Stimulated activated naive B cell treated with anti-CD40 and anti-IgM and Interleukin-4, amounts not matched to agents 10 μg/mL and 1 μg/mL and 100 μg/mL, for 72 hours (primary cell): ENCODE data around the gene SORCS2.

ENCODE experiments used
- ATAC-seq, 2 donors: fragments of 150-1000 bp; cut with Tn5 transposase; replicated peaks; 2 replicates each; pipeline ENCODE4 v1.10.0; 2021; ENCODE audit warnings: moderate library complexity in 1 of 2
- DNase-seq: peaks from one replicate; pipeline ENCODE4 v3.0.0; 2021
- H3K27ac Mint-ChIP-seq: one replicate; pipeline ENCODE4 v1.8.0; 2022; ENCODE audit warnings: mild to moderate bottlenecking, mixed read lengths
- H3K27me3 Mint-ChIP-seq, 2 donors: one replicate each; pipeline ENCODE4 v1.8.0; 2022; ENCODE audit warnings: mixed read lengths in 2 of 2
- H3K36me3 Mint-ChIP-seq, 2 donors: one replicate each; pipeline ENCODE4 v1.8.0; 2022; ENCODE audit warnings: mixed read lengths in 2 of 2, mild to moderate bottlenecking in 1 of 2
- H3K4me1 Mint-ChIP-seq, 2 donors: one replicate each; pipeline ENCODE4 v1.8.0; 2022; ENCODE audit warnings: mixed read lengths in 2 of 2, mild to moderate bottlenecking in 1 of 2
- H3K4me3 Mint-ChIP-seq, 2 donors: one replicate each; pipeline ENCODE4 v1.8.0; 2022; ENCODE audit warnings: mild to moderate bottlenecking in 2 of 2, mixed read lengths in 2 of 2, moderate library complexity in 1 of 2
- H3K9me3 Mint-ChIP-seq, 2 donors: one replicate each; pipeline ENCODE4 v1.8.0; 2022; ENCODE audit warnings: mixed read lengths in 2 of 2, mild to moderate bottlenecking in 1 of 2

SORCS2 gene

DNA sequence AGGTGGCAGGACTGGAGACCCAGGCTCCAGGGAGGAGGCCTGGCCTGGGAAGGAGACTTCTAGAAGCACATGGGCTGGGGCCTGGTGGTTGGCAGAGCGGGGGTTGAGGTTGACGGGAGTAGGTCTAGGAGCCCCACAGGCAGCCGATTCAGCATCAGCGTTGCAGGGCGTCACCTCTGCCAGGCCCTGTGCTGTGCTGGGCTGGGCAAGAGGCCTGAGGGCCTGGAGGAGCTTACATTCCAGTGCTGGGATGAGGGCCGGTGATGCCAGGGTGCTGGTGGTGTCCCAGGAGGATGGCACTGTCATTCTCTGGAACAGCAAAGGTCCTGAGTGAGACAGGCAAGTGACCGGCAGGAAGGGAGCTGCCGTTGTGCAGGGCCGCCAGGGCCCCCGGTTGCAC lies 76.6 kb downstream of the SORCS2 start:
- Mint-ChIP-seq H3K4me1 (no peaks in the 10 kb centered on the region), H3K27ac (no peak overlapping the region), H3K36me3 (no peaks in the 10 kb centered on the region), H3K27me3 (no peaks in the 10 kb centered on the region), H3K4me3 (no peak overlapping the region), H3K9me3 (no peaks in the 10 kb centered on the region)
- DNase-seq (no peak), ATAC-seq (no peak)

GRCh38 chr4:7270121-7270520 lies 77.8 kb downstream of the SORCS2 start:
- Mint-ChIP-seq H3K27me3 (no peaks in the 10 kb centered on the region), H3K27ac (no peak overlapping the region), H3K36me3 (no peaks in the 10 kb centered on the region), H3K9me3 (peaks cover 0 to 1% of the 10 kb centered on the region in 2 donors), H3K4me3 (no peak overlapping the region), H3K4me1 (no peaks in the 10 kb centered on the region)
- ATAC-seq (no peak), DNase-seq (no peak)

GRCh38 chr4:7272404-7272803 lies 80.1 kb downstream of the SORCS2 start:
- no peak for ATAC-seq
- Mint-ChIP-seq H3K4me1 (no peaks in the 10 kb centered on the region), H3K36me3 (no peaks in the 10 kb centered on the region), H3K4me3 (no peak overlapping the region), H3K9me3 (peaks cover 0 to 1% of the 10 kb centered on the region in 2 donors), H3K27ac (no peak overlapping the region), H3K27me3 (no peaks in the 10 kb centered on the region)
- DNase-seq, result no peak

GRCh38 chr4:7273738-7274297 lies 81.5 kb downstream of the SORCS2 start:
- Mint-ChIP-seq H3K4me1 (no peaks in the 10 kb centered on the region), H3K27ac (no peak overlapping the region), H3K27me3 (no peaks in the 10 kb centered on the region), H3K9me3 (peaks cover 0 to 1% of the 10 kb centered on the region in 2 donors), H3K36me3 (no peaks in the 10 kb centered on the region), H3K4me3 (no peak overlapping the region)
- DNase-seq, result no peak
- ATAC-seq, result no peak

GRCh38 chr4:7275067-7275466 lies 82.7 kb downstream of the SORCS2 start:
- no peak for DNase-seq
- H3K27me3 Mint-ChIP-seq, result no peaks in the 10 kb centered on the region
- no peaks in the 10 kb centered on the region for H3K4me1 Mint-ChIP-seq
- H3K9me3 Mint-ChIP-seq, result peaks cover 0 to 1% of the 10 kb centered on the region in 2 donors
- H3K4me3 Mint-ChIP-seq, result no peak overlapping the region
- no peaks in the 10 kb centered on the region for H3K36me3 Mint-ChIP-seq
- H3K27ac Mint-ChIP-seq, result no peak overlapping the region
- no peak for ATAC-seq

GRCh38 chr4:7275490-7276154 lies 83.3 kb downstream of the SORCS2 start:
- Mint-ChIP-seq H3K4me3 (no peak overlapping the region), H3K4me1 (no peaks in the 10 kb centered on the region), H3K9me3 (peaks cover 0 to 1% of the 10 kb centered on the region in 2 donors), H3K27ac (no peak overlapping the region), H3K36me3 (no peaks in the 10 kb centered on the region), H3K27me3 (no peaks in the 10 kb centered on the region)
- DNase-seq (no peak), ATAC-seq (no peak)

- Mint-ChIP-seq H3K27me3 (peaks cover 0 to 3% of the 10 kb centered on the region in 2 donors), H3K4me3 (no peak overlapping the region), H3K9me3 (peaks cover 0 to 1% of the 10 kb centered on the region in 2 donors), H3K4me1 (no peaks in the 10 kb centered on the region), H3K36me3 (no peaks in the 10 kb centered on the region), H3K27ac (no peak overlapping the region)
- no peak for ATAC-seq
- DNase-seq, result no peak
These were observed 84.2 kb downstream of the SORCS2 start for GRCh38 chr4:7276515-7276914.

DNA sequence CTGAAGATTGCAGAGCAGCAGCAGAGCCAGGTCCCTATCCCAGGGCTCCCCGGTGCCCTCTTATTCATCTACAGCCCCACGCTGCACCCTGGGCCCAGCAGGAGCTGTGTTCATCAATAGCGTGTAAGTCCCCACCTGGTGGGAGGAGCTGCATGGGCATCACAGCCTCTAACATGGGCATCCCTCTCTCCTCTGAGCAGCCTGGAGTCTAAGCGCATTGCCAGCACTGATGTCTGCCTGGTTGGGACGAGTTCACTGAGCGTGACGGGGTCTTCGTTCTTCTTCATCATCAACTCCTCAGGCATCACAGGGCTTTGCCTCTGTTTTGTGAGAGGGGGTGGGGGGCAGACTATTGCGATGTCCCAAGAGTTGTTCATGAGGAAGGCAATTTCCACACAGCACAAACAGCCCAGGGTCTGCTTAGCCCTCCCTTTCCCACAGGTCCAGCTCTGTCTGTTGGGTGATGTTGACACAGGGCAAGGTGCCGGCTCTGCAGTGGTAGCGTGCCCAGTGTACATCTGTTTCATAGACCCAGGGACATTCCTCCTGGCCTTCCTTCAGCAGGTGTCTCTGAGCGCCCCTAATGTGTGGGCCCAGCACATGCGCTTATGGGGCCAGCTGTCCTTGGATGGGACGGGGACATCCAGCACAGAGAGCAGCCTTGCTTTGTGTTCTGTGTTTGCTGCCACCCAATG lies 85.9 kb downstream of the SORCS2 start:
- H3K27me3 Mint-ChIP-seq, result peaks cover 0 to 12% of the 10 kb centered on the region in 2 donors
- H3K4me3 Mint-ChIP-seq, result no peak overlapping the region
- peaks cover 0 to 3% of the 10 kb centered on the region in 2 donors for H3K9me3 Mint-ChIP-seq
- no peak for ATAC-seq
- no peaks in the 10 kb centered on the region for H3K36me3 Mint-ChIP-seq
- no peak for DNase-seq
- no peak overlapping the region for H3K27ac Mint-ChIP-seq
- H3K4me1 Mint-ChIP-seq, result no peaks in the 10 kb centered on the region

GRCh38 chr4:7278981-7279380 lies 86.6 kb downstream of the SORCS2 start:
- no peak for ATAC-seq
- Mint-ChIP-seq H3K27ac (no peak overlapping the region), H3K4me1 (no peaks in the 10 kb centered on the region), H3K36me3 (no peaks in the 10 kb centered on the region), H3K27me3 (peaks cover 0 to 12% of the 10 kb centered on the region in 2 donors), H3K4me3 (no peak overlapping the region), H3K9me3 (peaks cover 0 to 3% of the 10 kb centered on the region in 2 donors)
- no peak for DNase-seq

DNA sequence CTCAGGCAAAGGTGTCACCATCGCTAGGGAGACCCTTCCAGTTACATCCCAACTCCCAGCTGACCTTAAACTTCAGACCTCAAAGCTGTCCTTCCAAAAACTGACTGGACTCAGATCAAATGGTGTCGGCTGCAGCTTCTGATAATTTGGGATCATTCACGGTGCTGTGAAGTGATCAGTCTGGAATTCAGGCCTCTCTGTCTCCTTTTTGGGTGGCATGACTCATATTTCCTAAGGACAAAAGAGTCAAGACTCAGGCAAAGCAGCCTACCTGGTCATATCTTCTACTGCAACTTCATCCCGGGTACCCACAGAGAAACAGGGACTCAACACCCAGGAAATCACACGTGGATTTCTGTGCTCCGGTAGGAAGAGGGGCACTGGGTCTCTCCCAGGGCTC lies 87.6 kb downstream of the SORCS2 start:
- H3K4me1 Mint-ChIP-seq, result no peaks in the 10 kb centered on the region
- no peaks in the 10 kb centered on the region for H3K36me3 Mint-ChIP-seq
- no peak overlapping the region for H3K27ac Mint-ChIP-seq
- no peak for DNase-seq
- H3K27me3 Mint-ChIP-seq, result peaks cover 0 to 12% of the 10 kb centered on the region in 2 donors
- ATAC-seq, result no peak
- peaks cover 0 to 2% of the 10 kb centered on the region in 2 donors for H3K9me3 Mint-ChIP-seq
- H3K4me3 Mint-ChIP-seq, result no peak overlapping the region

DNA sequence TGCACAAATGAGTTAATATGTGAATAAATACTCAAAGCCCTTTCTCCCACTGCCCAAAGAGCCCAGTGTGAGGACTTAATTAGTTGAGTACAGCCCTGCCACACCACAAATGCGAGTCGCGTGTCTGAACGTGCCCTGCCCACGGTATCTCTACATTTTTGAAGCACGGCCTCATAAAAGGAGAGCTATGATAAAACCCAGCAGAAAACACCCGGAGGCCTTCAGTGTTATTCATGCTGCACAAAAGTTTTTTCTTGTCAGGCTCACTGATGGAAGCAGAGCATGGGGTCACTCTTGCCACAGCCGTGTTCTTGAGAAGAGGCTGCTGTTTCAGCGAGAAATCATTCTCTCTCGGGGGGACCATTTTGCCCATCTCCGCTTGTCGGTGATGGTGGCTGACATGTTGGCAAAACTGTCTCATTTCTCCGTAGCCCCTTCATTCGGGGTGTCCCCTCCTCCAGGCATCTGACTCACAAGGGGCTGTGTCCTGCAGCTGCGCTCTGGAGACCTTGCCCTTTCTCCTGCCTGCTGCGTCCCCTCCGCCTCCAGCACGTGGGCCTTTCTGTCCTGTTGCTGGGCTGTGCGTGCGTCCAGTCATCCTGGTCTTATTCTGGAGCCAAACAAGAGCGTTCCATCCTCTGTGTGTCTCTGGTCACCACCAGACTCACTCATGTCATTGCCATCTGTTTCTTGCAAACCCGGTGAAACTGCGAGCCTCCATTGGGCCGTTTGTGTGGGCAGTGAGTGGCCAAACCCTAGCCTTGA lies 88.8 kb downstream of the SORCS2 start:
- ATAC-seq (no peak), DNase-seq (no peak)
- H3K4me3 Mint-ChIP-seq, result no peak overlapping the region

GRCh38 chr4:7281691-7282665 lies 89.6 kb downstream of the SORCS2 start:
- DNase-seq, result no peak
- peaks cover 15 to 18% of the 10 kb centered on the region in 2 donors for H3K27me3 Mint-ChIP-seq
- no peak for ATAC-seq
- no peaks in the 10 kb centered on the region for H3K4me1 Mint-ChIP-seq
- H3K9me3 Mint-ChIP-seq, result peaks cover 0 to 2% of the 10 kb centered on the region in 2 donors
- H3K27ac Mint-ChIP-seq, result no peak overlapping the region
- H3K36me3 Mint-ChIP-seq, result no peaks in the 10 kb centered on the region
- H3K4me3 Mint-ChIP-seq, result no peak overlapping the region

More for the DNA sequence above, 88.8 kb downstream of the SORCS2 start:
- Mint-ChIP-seq H3K9me3 (peaks cover 0 to 2% of the 10 kb centered on the region in 2 donors), H3K27me3 (peaks cover 7 to 15% of the 10 kb centered on the region in 2 donors), H3K4me1 (no peaks in the 10 kb centered on the region), H3K27ac (no peak overlapping the region), H3K36me3 (no peaks in the 10 kb centered on the region)

DNA sequence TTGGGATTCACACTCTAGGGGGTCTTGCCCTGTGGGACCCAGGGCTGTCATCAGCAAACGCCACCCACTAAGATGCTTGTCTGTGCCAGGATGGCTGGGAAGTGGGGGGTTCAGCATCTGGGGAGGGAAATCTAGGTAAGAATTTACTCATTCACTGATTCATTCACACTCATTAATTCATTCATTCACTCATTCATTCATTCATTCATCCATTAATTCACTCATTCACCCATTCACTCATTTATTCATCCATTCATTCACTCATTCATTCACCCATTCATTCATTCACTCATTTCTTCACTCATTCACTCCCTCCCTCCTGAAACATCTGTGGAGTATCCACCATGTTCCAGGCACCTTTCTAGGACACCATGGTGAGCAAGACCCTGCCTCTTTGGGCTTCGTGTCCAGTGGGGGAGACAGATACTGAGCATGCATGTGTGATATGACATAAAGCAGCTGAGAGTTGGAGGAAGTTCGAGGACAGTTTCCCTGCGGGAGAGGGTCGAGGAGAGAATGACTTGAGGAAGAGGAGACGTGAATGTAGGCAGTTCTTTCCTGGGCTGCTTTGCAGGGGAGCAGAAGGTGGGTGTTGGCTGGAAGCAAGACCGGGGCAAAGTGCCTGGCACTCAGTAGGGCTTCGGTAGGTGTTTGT lies 90.6 kb downstream of the SORCS2 start:
- peaks cover 0 to 2% of the 10 kb centered on the region in 2 donors for H3K9me3 Mint-ChIP-seq
- no peaks in the 10 kb centered on the region for H3K4me1 Mint-ChIP-seq
- no peak for ATAC-seq
- no peak overlapping the region for H3K27ac Mint-ChIP-seq
- H3K36me3 Mint-ChIP-seq, result no peaks in the 10 kb centered on the region
- H3K27me3 Mint-ChIP-seq, result peaks cover 18 to 21% of the 10 kb centered on the region in 2 donors
- DNase-seq, result no peak
- H3K4me3 Mint-ChIP-seq, result no peak overlapping the region
